OCI-LY7 (cell line): Measurements from ENCODE around the gene OOSP4A.

Experiments used
- EZH2phosphoT487 ChIP-seq: fragments of 200-600 bp; sonication (generic); IDR thresholded peaks from 2 replicates; pipeline ENCODE4 v1.6.1; 2018; ENCODE audit warnings: low read depth, borderline replicate concordance, mild to moderate bottlenecking, mixed run types, antibody characterized with exemption, low read length, moderate library complexity, mixed read lengths
- TF ChIP-seq, protein P1 (sequence below): fragments of 200-600 bp; sonication (generic); conservative IDR thresholded peaks from 2 replicates; pipeline ENCODE4 v1.5.1; 2014; ENCODE audit warnings: mild to moderate bottlenecking, antibody characterized with exemption, low read length, moderate library complexity, mixed read lengths

DNA sequence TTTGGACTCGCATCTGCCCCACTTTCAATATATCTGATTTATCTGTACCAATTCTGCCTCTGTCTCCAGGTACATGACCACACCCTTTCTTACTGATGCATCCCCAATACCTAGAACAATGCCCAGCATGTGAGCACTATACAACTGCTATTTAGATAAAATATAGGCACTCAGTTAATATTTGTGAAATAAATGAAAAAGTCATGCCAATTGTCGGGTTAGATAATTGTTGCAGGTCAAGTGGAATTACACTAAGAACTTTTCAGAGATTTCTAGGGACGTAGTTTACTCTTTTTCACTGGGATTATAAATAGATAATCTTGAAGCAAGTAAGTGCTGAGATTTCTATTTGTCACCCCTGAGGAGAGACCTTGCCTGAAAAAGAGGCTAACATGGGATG is 20.5 kb downstream of the OOSP4A start:
- TF ChIP-seq, protein P1, sequence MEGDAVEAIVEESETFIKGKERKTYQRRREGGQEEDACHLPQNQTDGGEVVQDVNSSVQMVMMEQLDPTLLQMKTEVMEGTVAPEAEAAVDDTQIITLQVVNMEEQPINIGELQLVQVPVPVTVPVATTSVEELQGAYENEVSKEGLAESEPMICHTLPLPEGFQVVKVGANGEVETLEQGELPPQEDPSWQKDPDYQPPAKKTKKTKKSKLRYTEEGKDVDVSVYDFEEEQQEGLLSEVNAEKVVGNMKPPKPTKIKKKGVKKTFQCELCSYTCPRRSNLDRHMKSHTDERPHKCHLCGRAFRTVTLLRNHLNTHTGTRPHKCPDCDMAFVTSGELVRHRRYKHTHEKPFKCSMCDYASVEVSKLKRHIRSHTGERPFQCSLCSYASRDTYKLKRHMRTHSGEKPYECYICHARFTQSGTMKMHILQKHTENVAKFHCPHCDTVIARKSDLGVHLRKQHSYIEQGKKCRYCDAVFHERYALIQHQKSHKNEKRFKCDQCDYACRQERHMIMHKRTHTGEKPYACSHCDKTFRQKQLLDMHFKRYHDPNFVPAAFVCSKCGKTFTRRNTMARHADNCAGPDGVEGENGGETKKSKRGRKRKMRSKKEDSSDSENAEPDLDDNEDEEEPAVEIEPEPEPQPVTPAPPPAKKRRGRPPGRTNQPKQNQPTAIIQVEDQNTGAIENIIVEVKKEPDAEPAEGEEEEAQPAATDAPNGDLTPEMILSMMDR: no peak
- no peak for TF ChIP-seq EZH2phosphoT487
